ENCODE measurements around the gene C1orf226. TPM values are rescaled to one million over a fixed set of nuclear protein-coding genes. Genes with fewer than 3 reads are reported as not detected.
A peak's percentile ranks its signal among the peaks of the same experiment; 100 is the strongest.

C1orf226 gene
- total and polyA plus RNA-seq, 9 of the 15 experiments (the other 6 are each of a cell fraction or from before 2014, with no cell fraction given) = 0.10 to 1.4 (median 0.47) TPM

DNA sequence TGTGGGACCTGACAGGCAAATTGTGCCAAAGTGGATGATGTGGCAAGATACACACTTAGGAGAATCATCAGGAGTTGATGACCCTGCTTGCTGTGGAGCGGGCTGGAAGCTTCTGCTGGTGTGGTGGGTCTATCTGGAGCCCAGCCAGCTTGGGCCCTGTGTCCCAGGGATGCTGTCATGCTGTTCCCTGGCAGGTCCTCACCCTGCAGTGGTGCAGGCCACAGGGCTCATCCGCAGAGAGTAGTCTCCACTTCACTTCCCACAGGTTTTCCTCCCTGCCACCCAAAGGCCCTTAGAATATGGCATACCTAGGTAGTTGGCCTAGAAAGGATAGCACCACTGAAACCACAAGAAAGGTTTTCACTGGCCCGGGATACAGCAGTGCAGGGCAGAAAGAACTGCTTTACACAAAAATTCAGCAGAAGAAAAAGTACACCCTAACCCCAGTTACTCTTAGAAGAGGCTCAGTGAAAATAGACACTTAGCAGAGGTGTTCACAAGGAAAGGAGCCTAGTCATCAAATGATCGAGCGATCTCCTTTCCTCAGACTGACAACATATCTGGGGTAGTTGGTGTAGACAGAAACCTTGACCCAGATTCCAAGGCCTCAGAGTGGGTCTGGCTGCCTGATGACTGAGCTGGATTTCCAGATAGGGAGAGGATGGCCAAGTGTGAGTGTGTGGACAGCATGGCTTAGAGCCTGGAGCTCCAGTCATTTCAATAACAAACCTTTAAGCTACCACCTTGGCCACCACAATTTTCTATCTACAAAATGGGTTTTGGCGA lies 1.3 kb upstream of the C1orf226 start (continued):
- TF ChIP-seq UBTF (IDR thresholded peaks at IDR 0.05; ENCODE audit: borderline replicate concordance in 1 of 2, low read depth in 2 of 2, low read length in 2 of 2) (peak in 1 of 2 experiments; percentile 52; a peak in 1 of 4 replicates), ZBTB12 (CRISPR knock-in tag; IDR thresholded peaks at IDR 0.05) (no peak)
- TF ChIP-seq, protein P1, sequence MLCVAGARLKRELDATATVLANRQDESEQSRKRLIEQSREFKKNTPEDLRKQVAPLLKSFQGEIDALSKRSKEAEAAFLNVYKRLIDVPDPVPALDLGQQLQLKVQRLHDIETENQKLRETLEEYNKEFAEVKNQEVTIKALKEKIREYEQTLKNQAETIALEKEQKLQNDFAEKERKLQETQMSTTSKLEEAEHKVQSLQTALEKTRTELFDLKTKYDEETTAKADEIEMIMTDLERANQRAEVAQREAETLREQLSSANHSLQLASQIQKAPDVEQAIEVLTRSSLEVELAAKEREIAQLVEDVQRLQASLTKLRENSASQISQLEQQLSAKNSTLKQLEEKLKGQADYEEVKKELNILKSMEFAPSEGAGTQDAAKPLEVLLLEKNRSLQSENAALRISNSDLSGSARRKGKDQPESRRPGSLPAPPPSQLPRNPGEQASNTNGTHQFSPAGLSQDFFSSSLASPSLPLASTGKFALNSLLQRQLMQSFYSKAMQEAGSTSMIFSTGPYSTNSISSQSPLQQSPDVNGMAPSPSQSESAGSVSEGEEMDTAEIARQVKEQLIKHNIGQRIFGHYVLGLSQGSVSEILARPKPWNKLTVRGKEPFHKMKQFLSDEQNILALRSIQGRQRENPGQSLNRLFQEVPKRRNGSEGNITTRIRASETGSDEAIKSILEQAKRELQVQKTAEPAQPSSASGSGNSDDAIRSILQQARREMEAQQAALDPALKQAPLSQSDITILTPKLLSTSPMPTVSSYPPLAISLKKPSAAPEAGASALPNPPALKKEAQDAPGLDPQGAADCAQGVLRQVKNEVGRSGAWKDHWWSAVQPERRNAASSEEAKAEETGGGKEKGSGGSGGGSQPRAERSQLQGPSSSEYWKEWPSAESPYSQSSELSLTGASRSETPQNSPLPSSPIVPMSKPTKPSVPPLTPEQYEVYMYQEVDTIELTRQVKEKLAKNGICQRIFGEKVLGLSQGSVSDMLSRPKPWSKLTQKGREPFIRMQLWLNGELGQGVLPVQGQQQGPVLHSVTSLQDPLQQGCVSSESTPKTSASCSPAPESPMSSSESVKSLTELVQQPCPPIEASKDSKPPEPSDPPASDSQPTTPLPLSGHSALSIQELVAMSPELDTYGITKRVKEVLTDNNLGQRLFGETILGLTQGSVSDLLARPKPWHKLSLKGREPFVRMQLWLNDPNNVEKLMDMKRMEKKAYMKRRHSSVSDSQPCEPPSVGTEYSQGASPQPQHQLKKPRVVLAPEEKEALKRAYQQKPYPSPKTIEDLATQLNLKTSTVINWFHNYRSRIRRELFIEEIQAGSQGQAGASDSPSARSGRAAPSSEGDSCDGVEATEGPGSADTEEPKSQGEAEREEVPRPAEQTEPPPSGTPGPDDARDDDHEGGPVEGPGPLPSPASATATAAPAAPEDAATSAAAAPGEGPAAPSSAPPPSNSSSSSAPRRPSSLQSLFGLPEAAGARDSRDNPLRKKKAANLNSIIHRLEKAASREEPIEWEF (CRISPR knock-in tag; IDR thresholded peaks at IDR 0.05) = no peak
- TF ChIP-seq, protein P2, sequence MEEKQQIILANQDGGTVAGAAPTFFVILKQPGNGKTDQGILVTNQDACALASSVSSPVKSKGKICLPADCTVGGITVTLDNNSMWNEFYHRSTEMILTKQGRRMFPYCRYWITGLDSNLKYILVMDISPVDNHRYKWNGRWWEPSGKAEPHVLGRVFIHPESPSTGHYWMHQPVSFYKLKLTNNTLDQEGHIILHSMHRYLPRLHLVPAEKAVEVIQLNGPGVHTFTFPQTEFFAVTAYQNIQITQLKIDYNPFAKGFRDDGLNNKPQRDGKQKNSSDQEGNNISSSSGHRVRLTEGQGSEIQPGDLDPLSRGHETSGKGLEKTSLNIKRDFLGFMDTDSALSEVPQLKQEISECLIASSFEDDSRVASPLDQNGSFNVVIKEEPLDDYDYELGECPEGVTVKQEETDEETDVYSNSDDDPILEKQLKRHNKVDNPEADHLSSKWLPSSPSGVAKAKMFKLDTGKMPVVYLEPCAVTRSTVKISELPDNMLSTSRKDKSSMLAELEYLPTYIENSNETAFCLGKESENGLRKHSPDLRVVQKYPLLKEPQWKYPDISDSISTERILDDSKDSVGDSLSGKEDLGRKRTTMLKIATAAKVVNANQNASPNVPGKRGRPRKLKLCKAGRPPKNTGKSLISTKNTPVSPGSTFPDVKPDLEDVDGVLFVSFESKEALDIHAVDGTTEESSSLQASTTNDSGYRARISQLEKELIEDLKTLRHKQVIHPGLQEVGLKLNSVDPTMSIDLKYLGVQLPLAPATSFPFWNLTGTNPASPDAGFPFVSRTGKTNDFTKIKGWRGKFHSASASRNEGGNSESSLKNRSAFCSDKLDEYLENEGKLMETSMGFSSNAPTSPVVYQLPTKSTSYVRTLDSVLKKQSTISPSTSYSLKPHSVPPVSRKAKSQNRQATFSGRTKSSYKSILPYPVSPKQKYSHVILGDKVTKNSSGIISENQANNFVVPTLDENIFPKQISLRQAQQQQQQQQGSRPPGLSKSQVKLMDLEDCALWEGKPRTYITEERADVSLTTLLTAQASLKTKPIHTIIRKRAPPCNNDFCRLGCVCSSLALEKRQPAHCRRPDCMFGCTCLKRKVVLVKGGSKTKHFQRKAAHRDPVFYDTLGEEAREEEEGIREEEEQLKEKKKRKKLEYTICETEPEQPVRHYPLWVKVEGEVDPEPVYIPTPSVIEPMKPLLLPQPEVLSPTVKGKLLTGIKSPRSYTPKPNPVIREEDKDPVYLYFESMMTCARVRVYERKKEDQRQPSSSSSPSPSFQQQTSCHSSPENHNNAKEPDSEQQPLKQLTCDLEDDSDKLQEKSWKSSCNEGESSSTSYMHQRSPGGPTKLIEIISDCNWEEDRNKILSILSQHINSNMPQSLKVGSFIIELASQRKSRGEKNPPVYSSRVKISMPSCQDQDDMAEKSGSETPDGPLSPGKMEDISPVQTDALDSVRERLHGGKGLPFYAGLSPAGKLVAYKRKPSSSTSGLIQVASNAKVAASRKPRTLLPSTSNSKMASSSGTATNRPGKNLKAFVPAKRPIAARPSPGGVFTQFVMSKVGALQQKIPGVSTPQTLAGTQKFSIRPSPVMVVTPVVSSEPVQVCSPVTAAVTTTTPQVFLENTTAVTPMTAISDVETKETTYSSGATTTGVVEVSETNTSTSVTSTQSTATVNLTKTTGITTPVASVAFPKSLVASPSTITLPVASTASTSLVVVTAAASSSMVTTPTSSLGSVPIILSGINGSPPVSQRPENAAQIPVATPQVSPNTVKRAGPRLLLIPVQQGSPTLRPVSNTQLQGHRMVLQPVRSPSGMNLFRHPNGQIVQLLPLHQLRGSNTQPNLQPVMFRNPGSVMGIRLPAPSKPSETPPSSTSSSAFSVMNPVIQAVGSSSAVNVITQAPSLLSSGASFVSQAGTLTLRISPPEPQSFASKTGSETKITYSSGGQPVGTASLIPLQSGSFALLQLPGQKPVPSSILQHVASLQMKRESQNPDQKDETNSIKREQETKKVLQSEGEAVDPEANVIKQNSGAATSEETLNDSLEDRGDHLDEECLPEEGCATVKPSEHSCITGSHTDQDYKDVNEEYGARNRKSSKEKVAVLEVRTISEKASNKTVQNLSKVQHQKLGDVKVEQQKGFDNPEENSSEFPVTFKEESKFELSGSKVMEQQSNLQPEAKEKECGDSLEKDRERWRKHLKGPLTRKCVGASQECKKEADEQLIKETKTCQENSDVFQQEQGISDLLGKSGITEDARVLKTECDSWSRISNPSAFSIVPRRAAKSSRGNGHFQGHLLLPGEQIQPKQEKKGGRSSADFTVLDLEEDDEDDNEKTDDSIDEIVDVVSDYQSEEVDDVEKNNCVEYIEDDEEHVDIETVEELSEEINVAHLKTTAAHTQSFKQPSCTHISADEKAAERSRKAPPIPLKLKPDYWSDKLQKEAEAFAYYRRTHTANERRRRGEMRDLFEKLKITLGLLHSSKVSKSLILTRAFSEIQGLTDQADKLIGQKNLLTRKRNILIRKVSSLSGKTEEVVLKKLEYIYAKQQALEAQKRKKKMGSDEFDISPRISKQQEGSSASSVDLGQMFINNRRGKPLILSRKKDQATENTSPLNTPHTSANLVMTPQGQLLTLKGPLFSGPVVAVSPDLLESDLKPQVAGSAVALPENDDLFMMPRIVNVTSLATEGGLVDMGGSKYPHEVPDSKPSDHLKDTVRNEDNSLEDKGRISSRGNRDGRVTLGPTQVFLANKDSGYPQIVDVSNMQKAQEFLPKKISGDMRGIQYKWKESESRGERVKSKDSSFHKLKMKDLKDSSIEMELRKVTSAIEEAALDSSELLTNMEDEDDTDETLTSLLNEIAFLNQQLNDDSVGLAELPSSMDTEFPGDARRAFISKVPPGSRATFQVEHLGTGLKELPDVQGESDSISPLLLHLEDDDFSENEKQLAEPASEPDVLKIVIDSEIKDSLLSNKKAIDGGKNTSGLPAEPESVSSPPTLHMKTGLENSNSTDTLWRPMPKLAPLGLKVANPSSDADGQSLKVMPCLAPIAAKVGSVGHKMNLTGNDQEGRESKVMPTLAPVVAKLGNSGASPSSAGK (IDR thresholded peaks at IDR 0.05) = peak; percentile 22; the same call in 1 of the 2 replicates
